ENCODE measurements around the gene SHH.

The SHH gene

DNA sequence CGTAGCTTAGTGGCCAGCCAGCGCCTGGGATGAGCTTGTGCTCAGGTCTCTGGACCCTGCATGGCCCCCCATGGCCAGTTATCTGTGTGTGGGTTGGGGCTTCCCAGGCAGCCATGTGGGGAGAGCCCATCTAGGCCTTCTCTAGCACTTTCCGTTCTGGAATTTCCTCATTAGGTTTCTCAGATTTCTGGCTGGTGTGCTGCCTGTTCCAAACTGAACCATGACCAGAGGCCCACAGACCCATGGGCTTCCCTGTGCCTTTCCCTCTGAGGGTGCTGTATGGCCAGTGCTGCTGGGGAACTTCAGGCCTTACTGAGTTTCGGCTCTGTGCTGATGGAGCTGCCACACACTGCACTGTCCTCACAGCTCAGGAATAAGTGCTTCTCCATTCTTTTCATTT, 50.2 kb downstream of the SHH start:
- no peak for DNase-seq

DNA sequence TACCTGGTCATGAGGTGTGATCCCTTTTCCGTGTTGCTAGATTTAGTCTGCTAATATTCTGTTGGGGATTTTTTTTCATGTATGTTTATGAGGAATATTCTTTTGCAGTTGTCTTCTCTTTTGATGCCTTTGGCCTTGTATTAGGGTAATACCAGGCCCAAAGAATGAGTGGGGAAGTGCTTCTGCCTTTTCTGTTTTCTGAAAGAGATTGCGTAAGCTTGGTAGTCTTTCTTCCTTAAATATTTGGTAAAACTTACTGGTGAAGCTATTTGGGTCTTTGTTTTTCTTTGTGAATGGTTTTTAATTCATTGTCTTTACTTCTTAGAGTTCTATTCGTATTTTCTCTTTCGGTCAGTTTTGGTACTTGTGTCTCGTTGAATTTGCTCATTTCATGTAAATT, 51.1 kb downstream of the SHH start:
- peak; percentile 75 for DNase-seq

- DNase-seq, result no peak
Measured at GRCh38 chr7:155759740-155760430, 52.4 kb downstream of the SHH start.

DNA sequence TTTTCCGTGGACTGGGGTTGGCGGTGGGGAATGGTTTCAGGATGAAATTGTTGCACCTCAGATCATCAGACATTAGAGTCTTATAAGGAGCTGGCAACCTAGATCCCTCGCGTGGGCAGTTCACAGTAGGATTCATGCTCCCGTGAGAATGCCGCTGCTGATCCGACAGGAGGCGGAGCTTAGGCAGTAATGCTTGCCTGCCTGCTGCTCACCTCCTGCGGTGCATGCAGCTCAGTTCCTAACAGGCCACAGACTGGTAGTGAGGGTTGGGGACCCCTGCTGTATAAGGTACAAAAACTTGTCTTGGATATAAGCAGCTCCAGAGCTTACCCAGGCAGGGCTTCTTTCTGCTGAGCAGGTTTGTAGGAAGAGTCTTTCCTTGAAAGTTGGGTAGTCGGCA, 53.9 kb downstream of the SHH start:
- DNase-seq, result no peak

GRCh38 chr7:155756322-155756721, 55.9 kb downstream of the SHH start:
- peak; percentile 85 for DNase-seq

- no peak for DNase-seq
Measured at GRCh38 chr7:155755026-155755425, 57.2 kb downstream of the SHH start.

DNA sequence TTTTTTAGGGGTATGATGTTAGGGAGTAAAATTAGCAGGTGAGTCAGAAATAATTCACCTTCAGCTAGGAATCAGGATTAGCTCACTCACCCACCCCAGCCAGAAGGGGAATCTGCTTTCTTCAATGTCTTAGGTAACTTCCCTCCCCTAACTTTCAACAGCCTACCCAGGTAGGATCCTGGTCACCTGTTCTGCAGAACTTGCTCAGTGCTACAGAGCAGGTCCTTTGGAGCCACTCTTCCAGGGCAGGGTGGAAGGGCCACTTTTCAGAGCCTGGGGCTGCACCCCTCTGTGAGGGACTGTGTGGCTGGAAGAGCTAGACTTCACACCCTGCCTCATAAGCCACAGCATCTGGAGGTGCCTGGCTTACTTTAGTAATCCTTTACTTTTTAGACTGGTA, 58.1 kb downstream of the SHH start:
- DNase-seq, result no peak

GRCh38 chr7:155753446-155753965, 58.8 kb downstream of the SHH start:
- DNase-seq, result no peak

DNA sequence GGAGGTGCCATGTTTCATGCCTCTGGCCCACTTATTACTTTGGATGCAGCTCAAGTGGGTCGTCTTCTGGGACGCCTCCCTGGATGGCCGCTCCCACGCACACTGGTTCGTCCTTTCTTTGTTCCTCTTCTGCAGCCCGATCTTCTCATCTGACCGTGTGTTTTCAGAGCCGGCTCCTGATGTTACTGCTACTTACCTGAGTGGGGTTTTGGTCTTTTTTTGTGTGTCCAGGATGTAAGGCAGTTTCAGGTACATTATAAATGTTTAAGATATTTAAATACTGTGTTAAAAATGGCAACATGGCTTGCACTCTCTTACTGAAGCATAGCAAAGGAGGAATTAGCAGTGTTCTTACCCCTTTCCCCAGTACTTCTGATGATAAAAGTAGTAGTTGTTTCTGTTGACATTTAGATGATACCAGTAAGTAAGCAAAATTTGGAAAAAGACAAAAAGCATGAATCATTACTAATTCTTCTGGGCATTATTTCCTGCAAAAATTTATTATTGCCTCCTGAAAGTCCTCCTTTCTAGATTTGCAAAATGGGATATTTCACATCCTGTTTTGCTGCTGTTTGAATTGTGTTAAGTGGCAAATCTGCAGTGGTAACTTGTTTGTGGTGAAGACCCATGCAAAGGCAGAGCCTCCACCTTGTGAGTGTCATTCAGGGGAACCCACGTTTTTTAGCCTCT, 59.4 kb downstream of the SHH start:
- DNase-seq, result no peak

- no peak for DNase-seq
Measured at GRCh38 chr7:155751409-155751808, 60.9 kb downstream of the SHH start.

GRCh38 chr7:155750255-155751125, 61.8 kb downstream of the SHH start:
- DNase-seq, result no peak
